Measurements from ENCODE around the gene JAK1. TPM values are rescaled to one million over a fixed set of nuclear protein-coding genes. Genes with fewer than 3 reads are reported as not detected.

Gene JAK1
- total RNA-seq, 1 donor from 2014 or later = 110 TPM

DNA sequence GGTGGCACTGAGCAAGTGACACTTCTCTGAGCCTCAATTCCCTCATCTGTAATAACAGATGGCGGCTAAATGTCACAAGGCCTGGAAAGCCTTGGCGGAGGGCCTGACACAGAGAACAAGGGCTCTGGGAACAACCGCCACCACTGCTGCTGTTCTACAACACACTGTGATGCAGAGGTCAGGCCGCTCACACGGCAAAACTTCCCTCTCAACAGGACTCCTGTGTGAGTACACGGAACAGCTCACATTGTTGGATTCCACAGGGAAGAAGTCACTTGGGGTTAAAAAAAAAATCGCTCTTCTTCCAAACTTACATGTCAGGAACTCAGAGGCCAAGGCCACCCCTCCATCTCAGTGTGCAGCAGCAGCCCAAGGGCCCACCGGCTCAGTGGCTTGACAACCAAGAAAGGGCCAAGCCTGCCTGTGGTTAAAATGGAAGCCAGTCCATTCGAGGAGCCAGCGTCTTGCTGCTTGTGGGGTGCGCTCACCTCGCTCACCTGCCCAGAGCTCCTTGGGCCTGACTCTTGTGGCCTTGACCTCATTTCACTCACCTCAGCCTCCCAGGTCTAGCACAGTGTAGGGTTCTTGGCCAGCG lies 120.4 kb downstream of the JAK1 start:
- DNase-seq (ENCODE audit: low read depth) = no peak
- H3K4me3 ChIP-seq (ENCODE audit: low read depth, low read length) = no peak overlapping the region
- TF ChIP-seq, protein P1, sequence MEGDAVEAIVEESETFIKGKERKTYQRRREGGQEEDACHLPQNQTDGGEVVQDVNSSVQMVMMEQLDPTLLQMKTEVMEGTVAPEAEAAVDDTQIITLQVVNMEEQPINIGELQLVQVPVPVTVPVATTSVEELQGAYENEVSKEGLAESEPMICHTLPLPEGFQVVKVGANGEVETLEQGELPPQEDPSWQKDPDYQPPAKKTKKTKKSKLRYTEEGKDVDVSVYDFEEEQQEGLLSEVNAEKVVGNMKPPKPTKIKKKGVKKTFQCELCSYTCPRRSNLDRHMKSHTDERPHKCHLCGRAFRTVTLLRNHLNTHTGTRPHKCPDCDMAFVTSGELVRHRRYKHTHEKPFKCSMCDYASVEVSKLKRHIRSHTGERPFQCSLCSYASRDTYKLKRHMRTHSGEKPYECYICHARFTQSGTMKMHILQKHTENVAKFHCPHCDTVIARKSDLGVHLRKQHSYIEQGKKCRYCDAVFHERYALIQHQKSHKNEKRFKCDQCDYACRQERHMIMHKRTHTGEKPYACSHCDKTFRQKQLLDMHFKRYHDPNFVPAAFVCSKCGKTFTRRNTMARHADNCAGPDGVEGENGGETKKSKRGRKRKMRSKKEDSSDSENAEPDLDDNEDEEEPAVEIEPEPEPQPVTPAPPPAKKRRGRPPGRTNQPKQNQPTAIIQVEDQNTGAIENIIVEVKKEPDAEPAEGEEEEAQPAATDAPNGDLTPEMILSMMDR (conservative IDR thresholded peaks at IDR 0.05; ENCODE audit: low read depth, low read length) = no peak

DNA sequence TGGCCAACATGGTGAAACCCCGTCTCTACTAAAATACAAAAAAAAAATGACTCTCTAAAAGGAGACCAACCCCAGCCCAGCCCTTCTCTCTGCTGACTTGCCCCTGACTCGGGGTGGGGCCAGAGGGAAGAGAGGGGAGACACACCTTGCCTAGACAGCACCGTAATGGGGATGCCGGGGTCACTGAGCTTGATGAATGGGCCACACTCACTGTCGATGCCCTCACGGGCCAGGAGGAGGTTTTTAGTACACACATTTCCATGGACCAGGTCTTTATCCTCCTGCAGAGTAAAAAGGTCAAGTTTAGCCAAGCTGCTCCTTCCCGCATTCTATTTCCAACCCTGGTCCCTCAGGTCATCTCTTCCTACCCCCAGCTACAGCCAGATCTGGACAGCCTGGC lies 121.7 kb downstream of the JAK1 start:
- H3K4me3 ChIP-seq (ENCODE audit: low read depth, low read length) = no peak overlapping the region
- DNase-seq (ENCODE audit: low read depth) = no peak
- TF ChIP-seq, protein P1 (conservative IDR thresholded peaks at IDR 0.05; ENCODE audit: low read depth, low read length) = no peak

DNA sequence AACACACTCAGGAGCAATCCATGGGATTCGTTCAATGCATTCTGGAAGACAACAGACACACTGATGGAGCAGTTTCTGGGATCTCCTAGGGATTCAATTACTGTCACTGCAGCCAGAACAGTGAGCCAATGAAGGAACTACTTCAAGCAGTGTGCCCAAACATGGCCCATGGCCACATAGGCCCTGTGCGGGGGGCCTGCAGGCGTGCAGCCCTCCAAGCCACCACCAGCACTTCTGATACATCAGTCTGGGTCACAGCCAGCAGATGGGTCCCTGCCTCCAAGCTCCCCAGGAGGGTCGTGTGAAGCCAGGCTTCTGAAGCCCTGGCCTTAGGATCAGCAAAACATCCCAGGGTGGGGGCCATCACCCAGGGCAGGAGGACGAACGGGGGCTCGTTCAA lies 122.2 kb downstream of the JAK1 start:
- no peak overlapping the region for H3K4me3 ChIP-seq (ENCODE audit: low read depth, low read length)
- TF ChIP-seq, protein P1 (conservative IDR thresholded peaks at IDR 0.05; ENCODE audit: low read depth, low read length) = no peak
- no peak for DNase-seq (ENCODE audit: low read depth)

- no peak for DNase-seq (ENCODE audit: low read depth)
- no peak overlapping the region for H3K4me3 ChIP-seq (ENCODE audit: low read depth, low read length)
- TF ChIP-seq, protein P1 (conservative IDR thresholded peaks at IDR 0.05; ENCODE audit: low read depth, low read length) = no peak
Measured at GRCh38 chr1:64843675-64844074, 122.7 kb downstream of the JAK1 start.

GRCh38 chr1:64842224-64842623 lies 124.1 kb downstream of the JAK1 start:
- H3K4me3 ChIP-seq (ENCODE audit: low read depth, low read length) = no peak overlapping the region
- TF ChIP-seq, protein P1 (conservative IDR thresholded peaks at IDR 0.05; ENCODE audit: low read depth, low read length) = no peak
- DNase-seq (ENCODE audit: low read depth) = no peak

DNA sequence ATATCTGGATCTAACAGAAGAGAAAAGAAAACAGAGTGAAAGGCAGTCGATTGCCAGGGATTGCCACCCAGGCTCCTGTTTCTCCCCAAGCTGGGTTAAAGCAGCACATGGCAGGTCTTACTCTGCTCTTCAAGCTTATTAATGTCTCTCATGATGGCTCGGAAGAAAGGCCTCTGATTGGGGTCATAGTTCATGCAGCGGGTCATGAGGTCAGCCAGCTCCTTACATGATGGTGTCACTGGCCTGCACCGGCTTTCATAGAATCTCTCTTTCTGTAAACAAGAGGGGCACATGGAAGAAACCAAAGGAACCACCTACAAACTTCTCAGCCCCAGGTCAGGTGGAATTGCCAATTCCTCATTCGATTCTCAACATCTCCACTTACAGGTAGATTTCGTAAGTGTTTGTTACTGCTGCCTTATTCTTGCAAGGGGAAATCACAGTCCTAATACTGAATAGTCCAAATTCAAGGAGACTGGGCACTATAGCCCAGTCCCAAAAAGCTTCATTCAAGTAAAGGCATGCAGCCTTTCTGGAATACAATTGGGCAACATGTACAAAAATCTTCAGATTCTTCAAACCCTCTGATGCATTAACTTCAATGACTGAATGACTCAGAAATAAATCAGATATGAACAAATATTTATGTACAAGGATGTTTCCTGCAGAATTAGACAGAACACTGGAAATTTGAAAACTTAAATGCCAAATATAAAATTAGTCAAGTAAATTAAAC lies 124.9 kb downstream of the JAK1 start:
- H3K4me3 ChIP-seq (ENCODE audit: low read depth, low read length) = no peak overlapping the region
- DNase-seq (ENCODE audit: low read depth) = no peak
- TF ChIP-seq, protein P1 (conservative IDR thresholded peaks at IDR 0.05; ENCODE audit: low read depth, low read length) = no peak

Measured in epithelial cell of proximal tubule (primary cell).